ENCODE data around the gene CLEC12A. TPM values are rescaled to one million over a fixed set of nuclear protein-coding genes. Genes with fewer than 3 reads are reported as not detected.

The CLEC12A gene
- total RNA-seq (2022), result not detected in 2 replicates
- not detected for Bru-seq, nascent RNA
- BruChase-seq, experiment 1, labeled RNA remaining after a 2-hour chase, result not detected
- percentile 8 among the genes with signal in this experiment for BruChase-seq, experiment 2, labeled RNA remaining after a 6-hour chase
- long read RNA-seq, result 0 reads

GRCh38 chr12:9971181-9971580 lies at the start of gene CLEC12A:
Gene CLEC12A (plus strand): TSS chr12:9971409. CDS start chr12:9971597, 188 bp downstream.
- H3K27ac Mint-ChIP-seq (ENCODE audit: unreplicated experiment), result no peak within 1 kb of the TSS
- no peaks in the 10 kb centered on the region for H3K36me3 ChIP-seq (ENCODE audit: control insufficient read depth, insufficient read depth, low read length)
- no peaks in the 10 kb centered on the region for H3K27me3 ChIP-seq (replicated peaks; ENCODE audit: control insufficient read depth, insufficient read depth, low read length)
- H3K27me3 Mint-ChIP-seq (ENCODE audit: insufficient read depth, unreplicated experiment), result peaks cover 23% of the 10 kb centered on the region
- peaks cover 8% of the 10 kb centered on the region; the same call in 1 of the 2 replicates for H3K9me3 ChIP-seq
- H3K4me1 ChIP-seq, result no peaks in the 10 kb centered on the region
- no peaks in the 10 kb centered on the region for H3K36me3 Mint-ChIP-seq (ENCODE audit: insufficient read depth, unreplicated experiment)
- intact Hi-C loops (cut with micrococcal nuclease; ENCODE audit: unreplicated experiment), result no loop called here
- peaks cover 13% of the 10 kb centered on the region for H3K9me3 Mint-ChIP-seq (ENCODE audit: unreplicated experiment)
- POLR2A ChIA-PET, result no interaction called here
- CTCF ChIA-PET, result no interaction called here
- BruUV-seq (replicated peaks), result no TSS peak
- no peak within 1 kb of the TSS for H3K4me3 Mint-ChIP-seq (ENCODE audit: unreplicated experiment)
- no peak within 1 kb of the TSS for H3K4me3 ChIP-seq (ENCODE audit: low read depth, low read length)
- no peaks in the 10 kb centered on the region for H3K4me1 Mint-ChIP-seq (ENCODE audit: low read depth, unreplicated experiment)
- no peak for DNase-seq
- TF ChIP-seq CTCF (IDR thresholded peaks at IDR 0.05; ENCODE audit: insufficient read depth in 1 of 2, low read depth in 1 of 2, low read length in 1 of 2, severe bottlenecking in 1 of 2, unreplicated experiment in 1 of 2), result no peak

- Mint-ChIP-seq H3K27me3 (ENCODE audit: insufficient read depth, unreplicated experiment) (peaks cover 7% of the 10 kb centered on the region), H3K36me3 (ENCODE audit: insufficient read depth, unreplicated experiment) (no peaks in the 10 kb centered on the region), H3K4me3 (ENCODE audit: unreplicated experiment) (no peak overlapping the region), H3K4me1 (ENCODE audit: low read depth, unreplicated experiment) (no peaks in the 10 kb centered on the region), H3K27ac (ENCODE audit: unreplicated experiment) (no peak overlapping the region), H3K9me3 (ENCODE audit: unreplicated experiment) (peaks cover 10% of the 10 kb centered on the region)
- no peak for DNase-seq
- Histone ChIP-seq H3K4me3 (ENCODE audit: low read depth, low read length) (no peak overlapping the region), H3K27me3 (replicated peaks; ENCODE audit: control insufficient read depth, insufficient read depth, low read length) (no peaks in the 10 kb centered on the region), H3K9me3 (no peaks in the 10 kb centered on the region), H3K36me3 (ENCODE audit: control insufficient read depth, insufficient read depth, low read length) (no peaks in the 10 kb centered on the region), H3K4me1 (no peaks in the 10 kb centered on the region)
- intact Hi-C loops (cut with micrococcal nuclease; ENCODE audit: unreplicated experiment), result no loop called here
- no TSS peak for BruUV-seq (replicated peaks)
- POLR2A ChIA-PET, result no interaction called here
- CTCF ChIA-PET, result no interaction called here
- TF ChIP-seq CTCF (IDR thresholded peaks at IDR 0.05; ENCODE audit: insufficient read depth in 1 of 2, low read depth in 1 of 2, low read length in 1 of 2, severe bottlenecking in 1 of 2, unreplicated experiment in 1 of 2), result no peak
These were observed 48.8 kb upstream of the CLEC12A start for GRCh38 chr12:9922429-9922828.

GRCh38 chr12:9925705-9926393 lies 45.4 kb upstream of the CLEC12A start:
- Mint-ChIP-seq H3K4me1 (ENCODE audit: low read depth, unreplicated experiment) (no peaks in the 10 kb centered on the region), H3K9me3 (ENCODE audit: unreplicated experiment) (no peaks in the 10 kb centered on the region), H3K27me3 (ENCODE audit: insufficient read depth, unreplicated experiment) (peaks cover 11% of the 10 kb centered on the region), H3K27ac (ENCODE audit: unreplicated experiment) (no peak overlapping the region), H3K36me3 (ENCODE audit: insufficient read depth, unreplicated experiment) (no peaks in the 10 kb centered on the region), H3K4me3 (ENCODE audit: unreplicated experiment) (no peak overlapping the region)
- Histone ChIP-seq H3K4me1 (no peaks in the 10 kb centered on the region), H3K27me3 (replicated peaks; ENCODE audit: control insufficient read depth, insufficient read depth, low read length) (no peaks in the 10 kb centered on the region), H3K4me3 (ENCODE audit: low read depth, low read length) (no peak overlapping the region), H3K36me3 (ENCODE audit: control insufficient read depth, insufficient read depth, low read length) (no peaks in the 10 kb centered on the region), H3K9me3 (no peaks in the 10 kb centered on the region)
- peak; percentile 42 to 55 for TF ChIP-seq CTCF (IDR thresholded peaks at IDR 0.05; ENCODE audit: insufficient read depth in 1 of 2, low read depth in 1 of 2, low read length in 1 of 2, severe bottlenecking in 1 of 2, unreplicated experiment in 1 of 2)
- CTCF ChIA-PET, result no interaction called here
- POLR2A ChIA-PET, result no interaction called here
- BruUV-seq (replicated peaks), result no TSS peak
- intact Hi-C loops (cut with micrococcal nuclease; ENCODE audit: unreplicated experiment), result loop anchor here (1.0 kb wide), 2 partner anchors 112 to 178 kb away; no protein-coding TSS in a partner anchor
- peak in 1 of 2 experiments; percentile 27 for DNase-seq

All from Caco-2 (cell line).